Pons (tissue), 1 donor: Measurements from ENCODE around the gene SMYD2.

Source experiments
- DNase-seq: peaks from one replicate; pipeline ENCODE4 v3.0.0-alpha.2; 2016; ENCODE audit warnings: low spot score

SMYD2 gene

DNA sequence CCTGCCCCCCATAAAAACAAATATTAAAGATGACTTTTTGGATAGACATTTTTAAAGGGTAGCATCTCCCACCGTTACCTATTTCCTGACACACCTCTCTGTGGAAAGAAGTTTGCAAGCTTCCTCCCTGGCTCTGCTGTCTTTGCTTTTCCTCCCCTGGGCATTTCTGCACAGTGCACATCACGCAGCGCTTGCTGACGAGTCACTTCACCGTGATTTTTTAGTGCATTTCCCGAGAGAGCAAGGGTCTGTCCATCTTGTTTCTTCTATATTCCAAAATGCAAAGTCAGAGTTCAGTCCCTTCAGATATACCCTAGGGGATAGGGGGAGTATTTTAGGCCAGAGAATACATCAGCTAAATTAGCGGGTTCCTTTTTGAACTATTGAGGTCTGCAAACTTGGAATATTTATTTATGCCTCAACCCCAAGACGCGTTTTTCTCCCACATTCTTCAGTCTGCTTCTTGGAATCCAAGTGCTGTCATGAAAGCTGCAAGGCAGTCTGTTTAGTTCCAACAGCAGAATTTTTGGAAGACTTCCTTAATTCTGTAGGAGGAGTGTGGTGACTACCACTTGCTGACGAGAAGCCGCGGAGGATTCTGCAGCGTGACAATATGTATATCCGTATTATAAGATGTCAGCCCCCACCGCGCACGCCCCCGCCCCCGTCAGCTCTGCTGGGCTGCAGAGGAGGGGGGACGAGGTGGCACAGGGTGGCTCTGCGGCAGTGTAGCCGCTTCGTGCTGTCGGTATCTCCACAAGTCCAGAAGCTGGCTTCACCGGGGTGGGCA is 22.4 kb downstream of the SMYD2 start:
- DNase-seq, result no peak

DNA sequence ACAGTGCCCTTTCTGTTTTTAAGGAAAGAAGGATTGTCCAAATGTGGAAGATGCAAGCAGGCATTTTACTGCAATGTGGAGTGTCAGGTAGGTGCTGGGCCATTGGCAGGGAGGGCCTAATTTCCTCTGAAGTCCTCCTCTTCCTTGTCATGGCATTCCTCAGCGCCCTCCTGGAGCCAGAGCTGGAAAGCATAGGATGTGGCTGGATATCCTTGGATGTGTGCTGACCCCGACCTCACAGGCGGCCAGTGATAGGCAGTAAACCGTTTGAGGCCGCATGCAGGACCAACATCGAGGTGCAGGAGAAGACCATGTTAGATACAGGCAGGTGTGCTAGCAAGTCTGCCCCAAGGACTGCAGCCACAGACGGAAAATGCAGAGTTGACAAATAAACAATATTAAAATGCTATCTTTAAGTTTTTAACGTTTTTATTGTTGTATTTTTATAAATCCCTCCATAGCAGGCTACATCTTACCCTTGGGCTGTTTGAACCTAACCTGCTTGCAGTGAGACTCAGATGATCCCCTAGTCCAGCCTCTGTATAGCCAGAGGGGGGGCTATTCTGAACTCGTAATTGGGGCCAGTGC is 24.3 kb downstream of the SMYD2 start:
- DNase-seq, result no peak

DNA sequence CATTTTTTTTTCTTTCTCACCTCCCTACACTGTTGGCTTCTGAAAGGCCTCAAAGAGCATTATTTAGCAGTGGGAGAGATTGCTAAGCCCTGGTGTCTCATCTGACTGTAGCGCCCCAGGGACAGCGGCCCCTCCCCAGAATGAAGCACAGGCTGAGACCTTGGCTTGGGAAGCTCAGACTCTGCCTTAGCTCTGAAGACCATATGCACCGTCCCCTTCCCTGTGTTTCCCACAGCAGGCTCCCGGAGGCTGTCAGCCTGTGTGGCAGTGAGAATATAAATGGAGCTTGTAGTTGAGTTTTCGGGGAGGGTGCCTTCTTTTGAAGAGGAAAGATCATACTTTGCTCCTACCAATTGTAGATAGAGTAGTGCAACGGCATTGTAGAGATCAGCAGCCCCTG is 25.3 kb downstream of the SMYD2 start:
- DNase-seq, result no peak

GRCh38 chr1:214310010-214310409 is 29.1 kb downstream of the SMYD2 start:
- DNase-seq, result no peak

- DNase-seq, result no peak
Observed at GRCh38 chr1:214310777-214311690, 30.1 kb downstream of the SMYD2 start.

DNA sequence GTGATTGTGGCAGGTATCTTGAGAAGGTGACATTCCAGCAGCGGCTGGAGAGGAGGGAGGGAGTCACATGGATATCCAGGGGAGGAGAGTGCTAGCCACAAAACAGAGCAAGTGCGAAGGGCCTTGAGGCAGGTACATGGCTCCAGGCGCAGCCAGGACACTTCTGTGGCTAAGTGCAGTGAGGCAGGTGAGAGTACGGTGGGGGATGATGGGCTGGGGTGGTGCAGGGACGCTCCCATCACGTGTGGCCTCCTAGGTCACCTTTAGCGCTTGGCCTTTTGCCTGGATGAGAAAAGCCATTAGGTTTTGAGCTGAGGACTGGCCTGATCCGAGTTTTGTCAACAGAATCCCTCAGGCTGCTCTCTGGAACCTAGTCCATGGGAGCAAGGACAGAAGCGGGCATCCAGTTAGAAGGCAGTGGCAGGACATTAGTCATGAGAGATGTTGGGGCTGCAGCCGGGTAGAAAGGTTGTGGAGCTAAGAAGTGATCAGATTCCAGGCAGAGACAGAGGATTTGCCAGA is 31.6 kb downstream of the SMYD2 start:
- DNase-seq, result no peak

DNA sequence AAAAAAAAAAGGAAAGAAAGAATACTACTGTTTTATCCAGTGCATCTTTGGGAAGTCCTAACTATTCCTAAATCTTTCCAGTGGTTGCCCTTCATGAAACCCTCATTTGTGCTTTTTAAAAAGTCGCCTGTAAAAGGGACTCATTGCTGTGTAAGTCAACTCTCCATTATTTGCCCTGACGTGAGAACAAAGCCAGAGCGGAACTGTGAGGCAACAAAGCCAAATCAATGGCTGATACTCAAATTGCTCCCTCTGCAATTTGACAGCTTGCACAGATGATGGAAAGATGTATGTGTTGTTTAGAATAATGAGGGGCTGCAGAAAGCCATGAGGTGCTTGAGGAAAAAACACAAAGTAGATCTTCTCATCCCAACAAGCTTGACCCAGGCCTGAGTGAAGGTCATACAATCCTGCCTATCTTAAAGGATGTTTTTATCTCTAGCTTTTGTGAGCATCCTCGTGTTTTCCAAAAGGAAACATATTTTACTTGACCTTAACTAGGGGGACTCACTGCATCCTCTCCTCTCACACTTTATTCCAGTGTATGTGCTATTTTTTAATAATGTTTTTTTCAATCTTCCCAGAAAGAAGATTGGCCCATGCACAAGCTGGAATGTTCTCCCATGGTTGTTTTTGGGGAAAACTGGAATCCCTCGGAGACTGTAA is 33.4 kb downstream of the SMYD2 start:
- DNase-seq, result no peak

- DNase-seq, result no peak
Observed at GRCh38 chr1:214316593-214316992, 35.6 kb downstream of the SMYD2 start.

DNA sequence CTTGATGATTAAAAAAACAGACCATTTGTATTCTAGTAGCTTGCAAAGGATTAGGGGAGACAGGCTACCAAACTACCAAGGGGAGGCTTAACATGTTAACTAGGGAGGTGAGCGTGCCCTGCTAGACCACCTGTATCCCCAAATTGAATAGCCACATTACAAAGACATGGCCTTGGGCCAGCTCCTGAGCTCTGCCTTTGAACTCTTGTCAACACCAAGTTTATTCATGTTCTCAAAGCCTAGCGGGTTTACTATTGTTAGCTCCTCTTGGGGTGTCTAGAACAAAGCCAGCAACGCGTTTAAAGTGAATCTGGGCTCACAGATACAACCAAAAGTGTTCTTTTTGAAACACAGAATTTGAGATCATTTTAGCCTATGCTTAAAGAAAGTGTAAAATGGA is 36.3 kb downstream of the SMYD2 start:
- no peak for DNase-seq

DNA sequence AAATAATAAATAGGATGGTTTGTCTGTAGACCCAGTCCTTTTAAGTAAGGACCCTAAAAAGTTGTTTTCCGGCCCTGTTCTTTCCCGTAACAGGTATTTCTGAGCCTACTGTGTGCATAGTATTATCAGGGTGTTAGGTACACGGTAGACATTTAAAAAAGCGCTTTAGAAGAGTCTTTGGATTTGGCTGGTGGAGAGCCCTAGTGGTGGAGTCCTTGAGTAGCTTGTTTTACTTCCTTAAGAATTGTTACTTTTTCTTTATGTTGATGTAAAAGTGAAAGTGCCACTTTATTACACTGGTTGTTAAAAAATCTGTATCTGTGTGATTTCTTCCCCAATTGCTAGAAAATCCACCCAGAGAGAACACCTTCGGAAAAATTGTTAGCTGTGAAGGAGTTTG is 36.8 kb downstream of the SMYD2 start:
- DNase-seq, result no peak

- no peak for DNase-seq
Observed at GRCh38 chr1:214318356-214318755, 37.4 kb downstream of the SMYD2 start.

DNA sequence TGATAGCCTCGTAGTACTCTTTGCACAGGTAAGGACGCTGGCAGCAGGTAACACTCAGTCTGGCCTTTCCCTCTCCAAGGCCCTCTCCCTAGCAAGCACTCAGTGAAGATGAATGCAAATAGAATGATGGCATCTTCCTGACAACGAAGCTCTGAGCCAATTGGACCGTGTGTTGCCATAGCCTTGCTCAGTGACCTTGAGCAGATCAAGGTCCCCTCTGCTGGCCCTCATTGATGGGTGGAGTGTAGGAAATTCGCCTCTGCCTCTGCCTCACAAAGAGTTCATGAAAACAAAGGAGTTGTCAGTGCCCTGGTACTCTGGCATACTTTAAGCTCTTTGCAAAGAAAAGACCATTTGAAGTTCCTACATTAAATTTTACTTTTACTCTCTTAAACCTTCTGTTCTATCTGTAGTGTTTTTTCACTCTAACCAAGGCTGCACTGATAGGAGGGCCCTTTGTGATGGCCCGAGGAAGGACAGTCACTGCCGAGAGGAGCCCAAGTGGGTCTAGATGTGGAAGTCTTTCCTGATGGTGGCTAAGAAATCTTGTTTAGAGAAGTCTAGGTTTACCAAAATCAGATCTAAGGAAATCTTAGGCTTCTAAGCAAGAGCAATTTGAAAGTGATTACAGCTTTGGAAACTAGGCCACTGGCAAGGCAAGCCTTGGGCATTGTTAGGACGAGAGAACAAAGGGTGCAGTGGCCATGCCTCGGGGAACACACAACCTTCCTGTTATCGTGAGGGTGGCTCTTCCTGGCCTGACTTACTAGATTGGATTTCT is 38.2 kb downstream of the SMYD2 start:
- DNase-seq, result no peak

DNA sequence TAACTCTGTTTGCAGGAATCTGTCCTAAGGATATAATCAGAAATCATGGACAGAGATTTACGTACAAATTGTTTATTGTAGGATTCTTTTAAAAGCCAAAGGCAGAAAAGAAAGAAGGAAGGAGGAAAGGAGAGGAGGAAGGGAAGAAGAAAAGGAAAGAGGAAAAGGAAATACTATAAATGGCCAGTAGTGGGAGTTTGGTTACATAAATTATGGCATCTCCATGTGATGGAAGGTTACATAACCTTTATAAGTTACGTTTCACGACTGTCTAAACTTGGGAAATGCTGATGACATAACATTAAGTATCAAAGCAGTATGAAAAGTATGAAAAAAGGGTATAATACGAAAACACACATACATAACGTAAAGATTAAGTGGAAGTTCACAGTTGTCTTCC is 39.0 kb downstream of the SMYD2 start:
- no peak for DNase-seq

DNA sequence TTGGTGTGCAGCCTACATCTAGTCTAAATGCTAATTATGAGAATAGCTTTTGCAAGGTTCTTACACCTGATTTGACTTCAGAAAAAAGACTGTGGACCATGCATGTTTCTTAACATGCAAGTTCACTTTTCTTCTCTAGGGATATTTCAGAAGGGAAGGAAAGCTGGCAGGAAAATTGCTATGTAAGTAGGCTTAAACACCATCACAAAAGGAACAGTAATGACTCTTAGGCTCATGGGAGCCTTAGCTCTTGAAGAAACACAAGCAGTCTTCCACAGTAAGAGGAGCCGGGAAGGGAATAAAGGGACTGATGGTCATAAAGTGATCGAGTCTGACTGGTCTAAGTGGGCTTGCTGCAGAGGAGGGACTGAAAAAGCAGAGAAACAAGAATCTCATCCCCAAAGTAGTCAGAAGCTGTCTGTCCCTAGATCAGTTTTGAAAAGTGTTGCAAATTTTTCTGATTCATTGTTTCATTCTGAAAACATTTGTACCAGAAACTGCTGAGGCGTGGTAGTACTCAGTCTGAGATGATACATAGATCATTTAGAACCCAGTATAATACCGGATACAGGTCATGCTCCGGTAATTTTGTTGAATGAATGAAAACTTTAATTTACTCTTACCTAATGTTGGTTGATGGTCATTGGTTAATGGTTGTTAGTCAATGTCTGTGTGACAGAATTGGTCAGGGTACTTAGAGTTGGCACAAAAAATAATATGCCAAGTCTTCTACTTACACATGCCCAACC is 40.9 kb downstream of the SMYD2 start:
- no peak for DNase-seq

DNA sequence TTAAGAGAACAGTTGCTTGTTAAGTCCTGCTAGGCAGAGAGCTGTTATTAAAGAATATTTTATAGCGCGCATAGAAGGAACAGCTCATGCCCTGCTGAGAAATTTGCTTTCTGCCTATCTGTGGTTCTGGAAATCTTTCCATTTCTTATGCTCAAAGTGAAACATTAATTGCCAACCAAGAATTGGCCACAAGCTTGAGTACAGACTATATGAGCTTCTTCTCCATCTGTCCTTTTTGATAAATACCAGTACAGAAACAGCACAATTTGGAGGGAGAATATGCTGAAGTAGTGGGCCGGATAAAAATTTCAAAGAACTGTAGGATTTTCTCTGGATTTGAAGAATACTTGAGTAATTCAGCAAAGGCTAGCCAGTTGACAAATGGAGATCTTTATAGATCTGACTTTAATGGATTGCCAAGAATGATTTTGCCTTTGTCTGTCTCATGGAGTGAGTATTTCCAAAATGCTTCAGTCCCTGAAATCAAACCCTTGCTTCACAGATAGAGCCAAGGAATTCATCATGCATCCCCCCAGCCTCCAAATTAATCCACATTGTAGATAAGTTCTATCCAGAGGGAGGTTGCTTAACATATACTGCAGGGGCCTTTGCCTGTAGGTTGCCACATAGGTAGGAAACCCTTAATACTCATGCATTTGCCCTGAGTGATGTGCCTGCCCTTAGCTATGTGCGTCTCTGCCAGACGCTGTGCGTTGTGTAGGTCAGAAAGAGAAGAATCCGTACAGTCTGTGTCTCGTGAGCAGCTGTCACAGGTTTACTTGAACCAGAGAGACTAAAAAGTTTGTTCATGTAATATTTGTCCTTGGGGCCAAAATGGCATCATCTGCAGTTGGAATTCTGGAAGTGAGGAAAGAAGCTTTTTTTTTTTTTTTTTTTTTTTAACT is 44.2 kb downstream of the SMYD2 start:
- DNase-seq, result no peak

- no peak for DNase-seq
Observed at GRCh38 chr1:214326406-214326805, 45.4 kb downstream of the SMYD2 start.

GRCh38 chr1:214327514-214327913 is 46.6 kb downstream of the SMYD2 start:
- no peak for DNase-seq

GRCh38 chr1:214328770-214329469 is 48.0 kb downstream of the SMYD2 start:
- DNase-seq, result peak; percentile 82
